ENCODE results near the gene LRRTM2.
"Not testable (repeated sequence)": the region's sequence is repeated elsewhere in the genome, so short reads cannot be mapped to it uniquely, and the experiment has no call there.

Gene LRRTM2

DNA sequence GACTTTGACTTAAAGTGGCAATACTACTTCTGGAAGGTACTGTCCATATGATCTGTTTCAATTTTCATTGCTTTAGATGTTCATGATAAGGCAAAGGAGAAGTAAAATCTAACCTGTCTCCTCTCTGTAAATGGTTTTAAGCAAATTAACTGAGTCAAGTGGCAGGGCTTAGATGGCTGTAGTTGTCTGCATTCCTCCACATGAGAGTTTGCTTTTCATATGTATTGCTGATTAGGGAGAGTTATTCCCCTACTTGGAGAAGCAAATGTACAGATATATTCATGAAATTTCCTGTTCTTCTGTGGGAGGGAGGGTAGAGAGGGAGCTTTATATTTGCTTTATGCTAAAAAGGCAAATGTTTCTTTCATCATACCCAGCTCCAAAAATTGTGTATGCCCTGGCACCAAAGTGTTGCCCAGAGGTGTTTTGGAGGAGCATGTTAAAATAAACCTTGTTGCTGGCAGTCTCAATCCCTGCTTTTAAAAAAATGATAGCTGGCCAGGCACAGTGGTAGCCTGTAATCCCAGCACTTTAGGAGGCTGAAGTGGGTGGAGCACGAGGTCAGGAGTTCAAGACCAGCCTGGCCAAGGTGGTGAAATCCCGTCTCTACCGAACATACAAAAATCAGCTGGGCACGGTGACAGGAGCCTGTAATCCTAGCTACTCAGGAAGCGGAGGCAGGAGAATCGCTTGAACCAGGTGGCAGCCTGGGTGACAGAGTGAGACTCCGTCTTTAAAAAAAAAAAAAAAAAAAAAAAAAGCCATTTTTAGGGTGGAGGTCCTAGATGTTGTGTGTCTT is 3.5 kb upstream of the LRRTM2 start:
- no peak for DNase-seq

DNA sequence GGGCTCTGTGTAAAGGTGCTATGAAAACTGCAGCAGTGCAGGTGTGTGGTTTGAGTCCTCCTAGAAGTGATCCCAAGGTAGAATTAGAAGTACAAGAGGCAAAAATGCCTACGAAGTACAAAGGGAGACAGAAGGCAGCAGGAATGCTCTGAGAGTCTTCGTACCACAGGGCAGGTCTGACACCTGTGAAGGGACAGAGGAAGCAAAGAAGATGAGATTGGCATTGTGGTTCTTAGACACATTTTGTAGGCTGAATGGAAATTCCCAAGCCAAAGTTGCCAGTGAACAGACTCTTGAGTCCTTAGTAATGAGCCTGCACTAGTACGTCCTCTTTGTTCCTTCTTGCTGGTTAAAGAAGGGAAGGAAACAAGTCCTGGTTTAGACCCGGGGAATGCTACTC is 1.7 kb upstream of the LRRTM2 start:
- DNase-seq, result no peak

DNA sequence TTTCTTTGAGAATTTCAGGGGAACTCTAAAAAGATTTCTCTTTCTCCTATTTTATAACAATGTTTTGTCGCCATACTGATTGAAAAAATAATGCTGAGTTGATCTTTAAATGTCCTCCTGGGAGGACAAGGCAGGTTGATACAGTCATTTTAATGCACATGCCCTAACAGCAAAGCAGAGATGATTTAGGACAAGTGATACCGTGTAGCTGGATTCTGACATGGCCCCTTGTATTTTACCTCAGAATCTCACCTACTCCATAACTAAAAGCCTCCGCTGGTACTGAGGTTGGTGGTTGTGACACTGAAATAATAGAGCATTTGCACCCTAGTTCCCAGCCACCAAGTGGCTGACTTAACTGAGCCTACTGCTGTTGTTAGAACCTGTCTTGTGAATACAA is 811 bp upstream of the LRRTM2 start:
- no peak for DNase-seq

DNA sequence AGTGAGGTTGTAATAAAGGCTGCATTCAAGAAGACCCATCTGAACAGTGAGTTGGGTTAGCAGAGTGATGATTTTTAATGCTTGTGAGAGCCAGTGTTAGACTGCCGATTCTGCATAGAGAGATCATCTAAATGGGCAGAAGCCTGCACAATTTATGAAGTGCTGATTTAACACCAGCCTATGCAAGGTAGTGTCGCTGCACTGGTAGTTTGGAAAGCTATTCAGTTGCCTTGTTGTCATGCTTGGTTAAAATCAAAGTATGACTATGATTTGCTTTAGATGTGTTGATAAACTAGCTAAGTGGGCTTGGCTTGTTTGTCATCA is 379 bp upstream of the LRRTM2 start:
- DNase-seq, result no peak

DNA sequence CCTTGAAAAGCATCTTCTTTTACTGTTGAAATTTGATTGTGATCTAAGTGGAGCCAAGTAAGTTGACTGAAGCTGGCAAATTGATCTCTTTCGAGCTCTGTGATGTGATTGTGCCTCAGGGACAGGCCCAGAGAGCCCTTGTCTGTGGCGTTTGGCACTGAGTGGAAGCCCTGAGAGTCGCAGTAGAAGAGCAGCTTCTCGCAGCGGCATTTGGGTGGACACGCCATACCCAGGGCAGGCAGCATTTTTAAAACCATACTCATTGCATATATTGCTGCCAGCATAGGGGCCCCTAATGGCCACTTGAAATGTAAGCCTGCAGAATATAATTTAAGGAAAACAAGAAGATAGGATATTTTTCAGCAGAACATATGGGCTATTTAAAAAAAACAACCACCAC is 894 bp downstream of the LRRTM2 start:
- no peak for DNase-seq

DNA sequence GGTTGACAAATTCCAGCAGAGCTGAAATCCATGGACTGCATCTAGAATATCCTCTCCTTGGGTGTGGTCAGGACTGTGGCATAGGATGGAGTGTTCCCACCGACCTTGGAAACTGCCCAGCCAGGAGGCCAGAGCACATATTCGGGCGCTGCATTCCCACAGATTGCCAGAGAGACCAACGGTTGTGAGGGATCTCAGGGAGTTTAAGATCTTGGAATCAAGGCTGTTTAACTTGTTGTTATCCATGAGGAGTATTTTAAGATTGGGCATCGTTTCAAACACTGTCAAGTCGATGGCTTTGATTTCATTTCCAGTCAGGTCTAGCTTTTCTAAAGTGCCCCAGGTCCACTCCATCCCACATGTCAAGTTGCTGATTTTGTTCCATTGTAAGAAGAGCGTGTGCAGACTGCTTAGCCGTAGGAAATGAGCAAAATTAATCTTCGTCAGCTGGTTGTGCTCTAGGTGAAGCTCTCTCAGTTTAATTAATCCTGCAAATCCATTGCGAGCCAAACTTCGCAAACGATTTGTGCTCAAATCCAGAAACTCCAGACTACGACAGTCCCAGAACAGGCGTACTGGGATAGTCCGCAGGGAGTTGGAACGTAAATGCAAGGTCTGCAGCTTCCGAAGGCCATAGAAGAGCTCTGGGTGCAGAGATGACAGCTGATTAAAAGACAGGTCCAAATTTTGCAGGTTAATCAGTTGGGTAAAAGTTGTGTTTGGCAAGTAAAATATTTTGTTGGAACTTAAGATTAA is 1.5 kb downstream of the LRRTM2 start:
- DNase-seq, result no peak

DNA sequence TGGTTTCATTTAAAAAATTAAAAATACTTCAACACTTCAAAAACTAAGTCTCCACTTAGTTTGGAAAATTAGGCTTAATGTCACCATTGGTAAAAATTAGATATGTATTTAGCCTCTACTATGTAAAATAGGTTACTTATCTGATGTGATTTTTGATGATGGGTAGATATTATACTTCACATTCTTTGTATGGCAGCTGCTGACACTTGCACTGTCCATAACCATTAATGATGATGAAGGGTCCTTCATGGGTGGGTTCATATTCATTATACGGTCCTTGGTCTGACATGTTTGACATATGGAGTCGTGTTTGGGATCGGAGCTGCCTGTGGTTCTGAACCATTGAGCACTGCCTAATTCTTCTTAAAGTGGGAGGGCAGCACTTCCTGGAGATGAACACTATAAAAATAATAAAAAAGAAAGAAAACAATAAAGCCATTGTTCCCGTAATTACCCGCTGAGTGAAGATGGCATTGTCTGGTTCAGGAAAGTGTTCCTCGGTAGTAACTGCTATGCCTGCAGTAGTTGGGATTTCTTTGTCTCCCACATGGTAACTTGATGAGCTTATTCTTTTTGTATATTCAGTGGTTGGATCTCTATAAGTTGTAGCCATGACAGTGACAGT is 2.2 kb downstream of the LRRTM2 start:
- no peak for DNase-seq

DNA sequence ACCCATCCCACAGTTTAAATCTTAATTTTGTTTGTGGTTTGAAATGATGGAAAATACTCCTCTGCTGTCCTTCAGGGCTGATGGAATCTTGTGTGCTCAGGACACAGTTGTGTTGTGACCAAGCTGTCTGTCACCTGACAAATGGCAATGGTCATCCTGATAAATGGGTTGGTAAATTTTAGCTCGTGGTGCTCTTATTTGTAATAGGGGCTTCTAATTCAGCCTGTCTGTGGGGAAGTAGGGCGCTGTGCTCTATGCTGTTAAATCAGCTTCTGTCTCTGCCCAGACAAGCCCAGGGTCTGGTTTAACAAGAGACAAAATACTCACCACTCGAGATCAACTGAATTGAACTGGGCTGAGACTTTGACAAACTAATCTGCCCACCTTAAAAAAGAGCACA is 4.5 kb downstream of the LRRTM2 start:
- no peak for DNase-seq

DNA sequence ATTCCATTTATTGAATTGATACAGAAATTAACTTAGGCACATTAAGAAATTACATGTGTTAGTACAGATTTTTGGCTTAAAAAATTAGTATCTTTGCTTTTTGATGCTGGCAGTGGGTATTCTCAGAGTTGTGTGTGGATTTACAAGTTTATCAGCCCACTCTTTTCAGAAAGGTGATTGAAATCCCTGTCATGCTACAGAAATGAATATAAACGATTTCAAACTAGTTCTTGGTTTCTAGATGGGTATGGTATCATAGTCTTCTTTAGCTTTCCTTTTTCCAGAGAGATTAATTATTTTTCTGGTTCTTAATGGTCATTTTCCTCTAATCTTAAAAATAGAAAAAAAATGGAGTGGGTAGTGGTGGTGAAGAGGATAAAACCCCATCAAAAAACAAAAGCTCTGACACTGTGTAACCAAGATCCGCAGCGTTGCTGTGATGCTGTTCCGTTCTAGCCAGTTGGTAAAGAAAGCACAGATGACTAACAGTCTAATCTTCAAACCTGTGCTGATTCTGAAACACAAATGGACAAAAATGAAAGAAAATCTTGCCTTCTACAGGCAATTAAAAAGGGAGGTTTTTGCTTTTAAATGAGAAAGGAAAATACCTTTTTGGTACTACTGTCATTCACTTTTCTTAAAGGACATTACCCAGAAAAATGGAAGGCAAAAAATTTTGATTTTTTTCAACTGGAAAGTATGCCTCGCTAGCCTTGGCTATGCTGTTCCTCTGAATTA is 5.2 kb downstream of the LRRTM2 start:
- no peak for DNase-seq

DNA sequence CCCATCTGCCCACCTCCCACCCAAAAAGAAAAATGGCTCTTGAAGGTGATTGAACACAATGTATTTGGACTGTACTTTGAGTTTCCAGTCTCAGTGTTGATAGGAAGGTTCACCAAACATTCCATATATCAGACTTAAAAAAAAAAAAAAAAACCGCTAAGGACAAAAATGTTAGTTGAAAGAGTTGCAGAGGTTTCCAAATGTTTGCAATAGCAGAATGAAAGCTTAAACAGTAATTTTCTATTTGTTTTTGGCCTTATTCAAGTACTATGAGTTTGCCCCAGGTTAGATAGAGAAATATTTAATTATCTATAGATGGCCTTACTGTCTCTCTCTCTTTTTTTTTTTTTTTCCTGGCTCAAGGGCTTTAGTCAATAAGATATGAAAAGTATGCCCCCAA is 6.1 kb downstream of the LRRTM2 start:
- DNase-seq, result no peak

DNA sequence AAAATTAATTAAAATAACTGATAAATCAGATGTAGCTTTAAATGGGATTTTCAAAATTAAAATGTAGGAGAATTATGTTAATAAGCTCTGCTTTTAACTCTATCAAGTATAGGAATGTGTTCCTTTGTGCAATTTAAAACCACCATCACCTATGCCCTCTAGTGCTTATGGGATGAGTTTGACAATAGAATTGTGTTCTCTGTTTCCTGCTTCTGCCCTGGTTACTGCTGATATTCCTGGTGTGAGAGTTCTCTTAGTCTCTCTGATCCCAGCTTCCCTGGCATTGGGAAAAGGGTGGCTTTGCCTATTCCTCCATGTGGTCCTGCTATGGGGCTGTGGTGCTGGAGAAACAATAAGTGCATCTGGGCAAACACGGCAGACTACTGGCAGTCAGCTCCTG is 8.1 kb downstream of the LRRTM2 start:
- DNase-seq, result no peak

DNA sequence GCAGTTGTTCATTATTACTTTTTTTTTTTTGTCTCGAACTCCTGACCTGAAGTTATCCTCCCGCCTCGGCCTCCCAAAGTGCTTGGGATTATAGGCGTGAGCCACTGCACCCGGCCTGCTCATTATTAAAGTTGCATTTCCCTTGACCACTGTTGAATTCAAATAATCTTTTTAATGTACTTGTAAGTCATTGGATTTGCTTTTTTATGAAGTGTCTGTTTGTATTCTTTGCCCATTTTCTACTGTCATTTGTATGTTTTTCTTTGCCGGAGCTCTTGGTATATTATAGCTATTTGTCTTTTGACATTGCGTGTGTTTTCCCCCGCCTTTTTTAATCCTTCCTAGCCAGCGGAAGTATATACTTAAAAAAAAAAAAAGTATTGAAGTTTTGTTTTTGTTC is 22.0 kb downstream of the LRRTM2 start:
- DNase-seq, result no peak

DNA sequence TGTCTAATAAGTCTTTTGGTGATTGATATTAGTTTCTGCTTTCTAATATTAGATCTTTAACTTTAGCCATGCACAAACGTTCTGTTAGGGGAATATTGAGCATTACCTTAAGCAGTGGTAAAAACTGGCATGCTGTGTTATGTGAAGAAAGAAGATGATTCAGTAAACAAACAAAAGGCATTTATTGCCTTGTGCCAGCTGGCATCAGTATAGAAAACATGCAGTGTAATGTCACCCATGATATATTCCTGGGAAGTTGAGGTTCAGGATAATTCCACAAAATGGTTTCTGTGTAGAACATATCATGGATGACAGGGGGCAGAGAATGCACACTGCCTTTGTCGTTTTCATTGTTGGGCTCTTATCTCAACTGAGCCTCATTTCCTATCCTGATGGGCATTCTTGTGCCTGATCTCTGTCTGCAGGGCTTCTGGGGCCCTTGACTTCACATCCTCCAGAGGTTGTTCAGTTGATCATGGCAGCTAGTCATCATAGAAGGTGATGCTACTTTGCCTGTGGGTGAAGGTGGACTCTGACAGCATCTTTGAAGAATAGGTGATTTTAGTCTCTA is 24.2 kb downstream of the LRRTM2 start:
- no peak for DNase-seq

DNA sequence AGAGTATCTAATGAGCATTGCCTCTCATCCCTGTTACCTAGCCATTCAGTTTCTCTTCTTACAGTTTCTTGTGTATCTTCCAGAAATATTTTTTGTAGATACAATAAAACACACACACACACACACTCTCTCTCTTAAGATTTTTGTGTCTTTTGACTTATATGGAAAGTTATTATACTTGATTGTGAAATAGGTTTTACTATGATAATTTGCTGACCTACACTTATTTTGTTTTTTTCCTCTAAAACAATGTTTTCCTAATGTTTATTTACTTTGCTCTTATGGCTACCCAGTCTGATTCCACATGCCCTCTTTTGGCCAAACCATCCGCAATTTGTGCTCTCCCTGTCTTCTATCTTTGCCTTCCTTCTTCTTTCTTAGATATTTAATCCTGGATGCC is 25.3 kb downstream of the LRRTM2 start:
- no peak for DNase-seq

DNA sequence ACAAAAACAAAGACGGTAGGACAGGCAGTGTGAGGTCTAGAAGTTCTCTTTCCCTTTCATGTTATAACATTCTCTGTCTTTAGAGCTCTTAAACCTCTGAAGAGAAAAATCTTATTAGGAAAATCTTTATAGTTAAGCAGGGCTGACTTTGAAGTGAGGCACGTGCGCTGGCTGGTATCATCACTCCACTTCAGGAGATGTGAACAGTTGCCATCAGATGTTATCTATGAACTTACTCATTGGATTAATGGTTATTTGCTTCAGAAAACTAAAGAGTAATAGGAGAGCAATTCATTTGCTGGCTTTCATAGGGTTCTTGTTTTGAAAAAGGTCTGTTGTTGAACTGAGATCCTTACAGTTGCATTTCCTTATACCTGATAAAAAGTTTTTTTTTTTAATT is 25.7 kb downstream of the LRRTM2 start:
- no peak for DNase-seq

DNA sequence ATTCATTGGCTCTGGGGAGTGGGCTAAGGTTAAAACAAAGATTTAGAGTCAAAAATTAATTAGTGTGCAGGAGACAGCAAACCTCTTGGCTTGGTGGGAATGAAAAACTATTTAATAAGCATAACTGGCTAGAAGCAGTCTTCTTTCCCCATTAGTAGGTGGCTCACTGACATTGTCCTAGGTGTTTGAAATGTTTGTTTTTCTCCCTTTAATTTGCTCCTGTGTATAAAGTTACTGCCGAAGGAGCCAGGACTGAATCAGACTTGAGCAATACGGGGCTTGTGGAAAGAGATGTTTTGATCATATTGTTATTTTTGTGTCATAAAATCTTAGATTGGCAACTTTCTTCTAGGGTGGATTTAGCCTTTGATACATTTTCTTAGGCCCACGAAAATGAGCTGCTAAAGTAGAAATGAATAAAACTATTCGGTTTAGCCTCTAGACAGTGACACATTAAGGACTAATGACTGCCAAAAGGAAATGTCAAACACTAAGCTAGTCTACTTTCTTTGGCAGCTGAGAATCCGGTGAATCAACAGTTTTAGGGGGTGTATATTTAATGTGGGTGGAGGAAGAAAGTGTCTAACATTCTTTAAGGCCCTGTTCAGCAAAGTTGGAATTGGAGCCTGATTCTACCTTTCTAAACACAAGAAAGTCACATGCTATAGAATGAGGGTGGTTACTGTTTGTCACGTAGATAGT is 30.2 kb downstream of the LRRTM2 start:
- DNase-seq, result no peak

DNA sequence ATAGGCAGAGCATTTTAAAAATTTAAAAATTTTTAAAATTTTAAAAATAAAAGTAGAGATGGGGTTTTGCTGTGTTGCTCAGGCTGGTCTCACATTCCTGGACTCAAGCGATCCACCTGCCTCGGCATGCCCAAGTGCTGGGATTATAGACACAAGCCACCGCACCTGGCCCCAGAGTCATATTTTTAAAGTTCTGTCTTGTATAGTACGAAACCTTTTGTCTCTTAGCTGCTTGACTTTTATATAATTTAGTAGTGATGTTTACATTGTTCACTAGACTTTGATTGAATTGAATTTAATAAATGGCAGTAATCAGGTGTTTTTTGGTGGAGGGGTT is 31.0 kb downstream of the LRRTM2 start:
- no peak for DNase-seq

DNA sequence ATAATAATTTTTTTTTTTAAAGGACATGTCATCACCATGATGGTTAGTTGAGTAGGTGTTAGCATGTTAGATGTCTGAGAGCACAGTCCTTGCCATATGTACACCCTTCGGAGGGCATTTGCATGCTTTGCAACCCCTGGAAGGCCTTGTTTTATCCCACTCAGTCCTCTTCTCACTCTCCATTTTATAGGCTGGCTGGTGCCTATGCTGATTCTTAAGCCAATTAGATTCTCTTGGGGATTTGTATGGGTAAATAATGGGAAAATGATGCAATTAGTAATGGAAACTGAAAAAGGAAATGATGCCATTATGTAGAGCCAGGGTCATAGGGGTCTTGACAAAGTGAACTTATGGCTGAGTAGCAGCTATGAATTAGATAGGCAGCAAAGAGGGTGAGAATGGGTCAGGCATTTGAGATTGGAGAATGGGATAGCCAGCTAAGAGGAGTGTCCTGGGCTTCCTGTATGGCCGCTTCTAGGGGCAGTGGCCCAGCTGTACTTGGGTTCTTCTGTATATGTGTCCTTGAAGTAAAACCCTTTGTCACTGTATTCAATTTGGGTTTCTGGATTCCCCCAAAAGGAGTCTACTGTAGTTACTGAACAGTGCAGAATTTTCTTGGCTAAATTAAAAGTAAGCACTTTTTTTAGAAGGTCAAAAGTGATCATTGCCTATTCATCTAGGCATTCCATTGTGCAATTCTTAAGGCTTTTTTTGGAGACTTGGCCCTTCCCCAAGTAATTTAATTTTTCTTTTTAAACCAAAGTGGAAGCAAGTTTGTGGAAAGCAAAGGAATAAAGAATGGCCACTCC is 31.6 kb downstream of the LRRTM2 start:
- DNase-seq, result no peak

DNA sequence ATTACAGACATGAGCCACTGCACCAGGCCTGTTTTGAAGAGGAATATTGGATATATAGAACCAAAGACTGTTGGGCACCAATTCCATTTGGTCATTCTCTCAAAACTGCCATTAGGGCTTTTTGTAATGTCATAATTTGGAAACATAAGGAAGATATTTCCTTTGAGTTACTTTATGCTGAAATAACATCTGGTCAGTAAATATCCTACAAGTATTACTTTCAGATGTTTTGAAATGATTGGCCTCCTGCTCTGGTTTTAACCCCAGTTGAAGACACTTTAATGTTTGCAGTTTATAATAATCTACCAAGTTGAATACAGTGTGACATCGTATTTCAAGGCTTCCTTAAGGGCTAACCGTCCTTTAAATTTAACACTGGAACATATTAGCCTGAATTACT is 33.6 kb downstream of the LRRTM2 start:
- DNase-seq, result no peak

DNA sequence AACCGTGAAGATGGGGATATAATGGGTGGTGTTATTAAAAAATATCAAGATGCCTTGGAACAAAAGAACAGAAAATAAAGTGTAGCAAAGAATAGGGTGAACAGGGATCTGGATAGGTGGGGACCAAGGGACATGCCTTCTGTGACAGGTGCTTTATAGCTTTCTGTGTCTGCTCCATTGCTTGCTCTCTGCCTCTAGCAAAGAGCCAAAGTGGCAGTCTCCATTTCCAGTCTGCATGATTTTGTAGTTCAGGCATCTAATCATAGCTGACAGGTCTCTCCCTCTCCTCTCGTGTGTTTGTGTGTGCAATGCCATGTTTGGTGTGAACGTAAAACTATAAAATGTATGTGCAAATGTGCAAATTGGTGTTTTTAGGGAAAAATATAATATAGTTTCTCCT is 35.0 kb downstream of the LRRTM2 start:
- no peak for DNase-seq

DNA sequence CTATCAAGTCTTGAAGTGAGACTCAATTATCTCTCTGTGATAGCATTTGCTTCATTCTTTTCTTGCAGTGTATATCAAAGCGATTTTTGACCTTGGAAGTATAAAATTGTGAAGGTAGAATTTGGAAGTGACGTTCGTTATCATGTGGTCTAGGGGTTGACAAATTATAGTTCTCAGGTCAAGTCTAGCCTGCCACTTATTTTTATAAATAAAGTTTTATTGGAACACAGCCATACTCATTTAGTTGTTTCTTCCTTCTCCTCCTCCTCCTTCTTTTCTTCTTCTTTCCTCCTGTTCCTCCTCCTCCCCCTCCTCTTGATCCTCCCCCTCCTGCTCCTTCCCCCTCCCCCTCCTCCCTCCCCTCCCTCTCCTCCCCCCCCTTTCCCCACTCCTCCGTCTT is 38.0 kb downstream of the LRRTM2 start:
- DNase-seq, result no peak

DNA sequence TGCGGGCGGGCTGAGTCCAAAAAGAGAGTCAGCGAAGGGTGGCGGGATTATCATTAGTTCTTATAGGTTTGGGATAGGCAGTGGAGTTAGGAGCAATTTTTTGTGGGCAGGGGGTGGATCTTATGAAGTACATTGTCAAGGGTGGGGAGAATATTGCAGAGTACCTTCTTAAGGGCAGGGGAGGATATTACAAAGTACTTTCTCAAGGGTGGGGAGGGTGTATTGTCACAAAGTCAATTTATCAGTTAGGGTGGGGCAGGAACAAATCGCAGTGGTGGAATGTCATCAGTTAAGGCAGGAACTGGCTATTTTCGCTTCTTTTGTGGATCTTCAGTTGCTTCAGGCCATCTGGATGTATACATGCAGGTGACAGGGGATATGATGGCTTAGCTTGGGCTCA is 40.3 kb downstream of the LRRTM2 start:
- DNase-seq, result not testable (repeated sequence)

Measured in activated CD4-positive, CD25-positive, alpha-beta regulatory T cell treated with anti-CD3 and anti-CD28 coated beads, Interleukin-2, amount 50 U/mL, for 72 hours (primary cell).